IPS-20b (cell line): ENCODE measurements around the gene PFN1.

Experiments
- H3K27ac ChIP-seq: one replicate; pipeline ENCODE4 v1.5.1; 2013; ENCODE audit warnings: low read length
- H3K27me3 ChIP-seq: 2 replicates; pipeline ENCODE4 v1.6.1; 2013; ENCODE audit warnings: mild to moderate bottlenecking, low read length, inconsistent platforms; ENCODE audit not compliant: insufficient read depth
- H3K36me3 ChIP-seq: 2 replicates; pipeline ENCODE4 v1.6.1; 2013; ENCODE audit warnings: low read depth, mild to moderate bottlenecking, inconsistent platforms, low read length, moderate library complexity; ENCODE audit not compliant: insufficient read depth
- H3K4me1 ChIP-seq: 2 replicates; pipeline ENCODE4 v1.6.1; 2013; ENCODE audit warnings: mild to moderate bottlenecking, control low read depth, inconsistent platforms, low read length, moderate library complexity; ENCODE audit not compliant: insufficient read depth
- H3K4me3 ChIP-seq: 2 replicates; pipeline ENCODE4 v1.5.1; 2013; ENCODE audit warnings: mild to moderate bottlenecking, low read length, inconsistent platforms
- H3K9ac ChIP-seq: 2 replicates; pipeline ENCODE4 v1.6.1; 2013; ENCODE audit warnings: low read depth, mild to moderate bottlenecking, inconsistent platforms, low read length, moderate library complexity
- H3K9me3 ChIP-seq: 2 replicates; pipeline ENCODE4 v1.6.1; 2013; ENCODE audit warnings: mild to moderate bottlenecking, low read depth, low read length, inconsistent platforms; ENCODE audit not compliant: insufficient read depth

Gene PFN1

GRCh38 chr17:4965311-4965986, 17.1 kb upstream of the PFN1 start:
- Histone ChIP-seq H3K9ac (no peak overlapping the region), H3K27ac (no peak overlapping the region), H3K4me1 (peaks cover 11% of the 10 kb centered on the region), H3K9me3 (no peaks in the 10 kb centered on the region), H3K36me3 (peaks cover 14% of the 10 kb centered on the region), H3K27me3 (peaks cover 3% of the 10 kb centered on the region; the same call in 1 of the 2 replicates), H3K4me3 (no peak overlapping the region)

DNA sequence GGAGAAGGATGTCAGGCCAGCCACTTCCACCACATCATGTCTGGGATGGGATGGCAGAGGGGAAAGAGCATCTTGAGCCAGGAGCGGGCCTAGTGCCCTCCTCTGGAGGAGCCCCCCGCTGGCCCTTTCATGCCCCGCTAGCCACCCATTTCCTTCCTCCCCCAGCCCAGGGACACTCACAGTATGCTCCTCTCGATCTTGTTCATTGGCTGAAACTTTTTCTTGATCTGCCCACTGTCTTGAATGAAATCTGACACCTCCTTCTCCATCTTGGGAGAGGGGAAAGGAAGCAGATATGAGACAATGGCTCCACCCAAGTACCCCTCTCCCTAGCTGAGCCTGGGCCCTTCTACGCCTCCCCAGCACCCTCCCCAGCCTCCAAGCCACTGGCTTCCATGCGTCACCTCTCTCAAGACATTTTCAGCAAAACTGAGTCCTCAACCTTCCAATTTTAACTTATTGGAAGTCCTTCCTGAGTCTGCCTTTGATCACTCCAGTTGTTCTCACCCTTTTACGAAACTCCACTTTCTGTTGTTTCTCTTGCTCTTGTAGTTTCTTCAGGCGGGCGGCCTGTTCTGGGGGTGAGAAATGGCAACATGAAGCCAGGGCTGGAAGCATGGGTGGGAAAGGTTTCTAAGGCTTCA, 12.1 kb upstream of the PFN1 start:
- H3K27ac ChIP-seq: no peak overlapping the region

DNA sequence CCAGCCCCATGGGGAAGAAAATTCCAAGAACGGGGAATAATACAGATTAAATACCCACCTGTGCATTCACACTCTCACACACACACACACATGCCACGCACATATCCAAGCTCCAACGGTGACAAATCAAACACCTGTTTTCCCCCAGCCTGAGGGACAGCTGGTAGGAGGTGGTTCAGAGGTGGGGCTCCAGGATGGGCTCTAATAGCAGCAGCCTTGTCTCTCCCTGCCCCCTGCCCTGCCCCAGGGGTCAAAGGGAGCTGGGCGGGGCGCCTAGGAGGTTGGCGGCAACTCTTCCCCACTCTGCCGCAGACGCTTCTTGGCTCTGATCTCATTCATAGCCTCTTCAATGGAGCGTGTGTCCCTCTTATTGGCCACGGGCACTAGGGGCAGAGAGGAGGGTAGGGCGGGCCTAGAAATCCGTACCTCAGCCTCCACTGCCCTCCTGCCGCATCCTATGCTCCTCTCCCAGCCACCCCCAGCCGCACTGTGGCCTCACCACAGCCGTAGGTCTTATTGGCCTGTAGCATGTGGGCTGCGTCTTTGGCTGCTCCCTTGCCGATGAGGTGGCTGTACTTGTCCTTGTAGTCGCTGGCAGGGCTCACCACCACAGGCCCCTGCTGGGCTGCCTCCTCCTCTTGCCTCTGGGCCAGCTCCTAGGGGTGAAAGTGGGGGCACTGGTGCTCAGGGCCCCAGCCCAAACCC, 11.1 kb upstream of the PFN1 start:
- Histone ChIP-seq H3K4me3 (no peak overlapping the region), H3K9me3 (no peaks in the 10 kb centered on the region), H3K36me3 (peaks cover 14% of the 10 kb centered on the region; the same call in 1 of the 2 replicates), H3K27me3 (no peaks in the 10 kb centered on the region), H3K27ac (no peak overlapping the region), H3K4me1 (peaks cover 9% of the 10 kb centered on the region; the same call in 1 of the 2 replicates), H3K9ac (no peak overlapping the region)

More for the DNA sequence above, 12.1 kb upstream of the PFN1 start:
- Histone ChIP-seq H3K27me3 (no peaks in the 10 kb centered on the region), H3K36me3 (peaks cover 17% of the 10 kb centered on the region), H3K9ac (no peak overlapping the region), H3K4me1 (peaks cover 9% of the 10 kb centered on the region; the same call in 1 of the 2 replicates), H3K9me3 (no peaks in the 10 kb centered on the region), H3K4me3 (no peak overlapping the region)

DNA sequence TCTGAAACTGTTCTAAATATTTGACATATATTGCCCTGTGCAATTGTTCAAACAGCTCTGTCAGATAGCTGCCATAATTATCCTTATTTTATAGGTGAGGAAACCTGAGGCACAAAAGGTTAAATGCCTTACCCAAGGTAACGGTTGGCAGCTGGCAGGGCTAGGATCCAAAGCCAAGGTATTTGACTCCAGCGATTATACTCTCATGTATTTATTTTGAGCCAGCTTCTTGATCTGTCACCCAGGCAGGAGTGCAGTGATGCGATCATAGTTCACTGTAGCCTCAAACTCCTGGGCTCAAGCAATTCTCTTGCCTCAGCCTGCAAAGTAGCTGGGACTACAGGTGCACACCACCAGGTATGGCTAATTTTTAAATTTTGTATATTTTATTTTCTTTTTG, 9.8 kb upstream of the PFN1 start:
- Histone ChIP-seq H3K27ac (no peak overlapping the region), H3K9me3 (no peaks in the 10 kb centered on the region), H3K4me3 (no peak overlapping the region)

DNA sequence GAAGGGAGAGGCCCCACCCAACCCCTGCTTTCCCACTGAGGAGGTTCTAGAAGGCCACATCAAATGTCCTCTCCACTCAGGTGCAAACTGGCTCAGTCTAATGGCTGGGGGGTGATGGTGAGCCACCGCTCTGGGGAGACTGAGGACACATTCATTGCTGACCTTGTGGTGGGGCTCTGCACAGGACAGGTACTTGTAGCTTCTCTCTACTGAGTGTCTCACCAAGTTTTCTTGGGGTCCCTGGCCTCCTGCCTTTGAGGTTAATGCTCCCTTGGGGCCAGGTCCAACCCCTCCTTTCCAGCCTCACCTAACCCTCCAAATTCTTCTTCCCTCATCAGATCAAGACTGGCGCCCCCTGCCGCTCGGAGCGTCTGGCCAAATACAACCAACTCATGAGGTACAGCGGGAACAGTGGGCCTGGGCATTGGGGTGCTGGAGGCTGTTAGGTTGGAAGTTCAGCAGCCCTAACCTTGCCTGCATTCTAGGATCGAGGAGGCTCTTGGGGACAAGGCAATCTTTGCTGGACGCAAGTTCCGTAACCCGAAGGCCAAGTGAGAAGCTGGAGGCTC, 8.2 kb upstream of the PFN1 start:
- H3K4me1 ChIP-seq: peaks cover 12% of the 10 kb centered on the region; the same call in 1 of the 2 replicates
- H3K9ac ChIP-seq: no peak overlapping the region
- H3K4me3 ChIP-seq: no peak overlapping the region

More for the DNA sequence above, 9.8 kb upstream of the PFN1 start:
- peaks cover 9% of the 10 kb centered on the region; the same call in 1 of the 2 replicates for H3K4me1 ChIP-seq
- H3K36me3 ChIP-seq: peaks cover 14% of the 10 kb centered on the region; the same call in 1 of the 2 replicates
- H3K9ac ChIP-seq: no peak overlapping the region
- no peaks in the 10 kb centered on the region for H3K27me3 ChIP-seq

DNA sequence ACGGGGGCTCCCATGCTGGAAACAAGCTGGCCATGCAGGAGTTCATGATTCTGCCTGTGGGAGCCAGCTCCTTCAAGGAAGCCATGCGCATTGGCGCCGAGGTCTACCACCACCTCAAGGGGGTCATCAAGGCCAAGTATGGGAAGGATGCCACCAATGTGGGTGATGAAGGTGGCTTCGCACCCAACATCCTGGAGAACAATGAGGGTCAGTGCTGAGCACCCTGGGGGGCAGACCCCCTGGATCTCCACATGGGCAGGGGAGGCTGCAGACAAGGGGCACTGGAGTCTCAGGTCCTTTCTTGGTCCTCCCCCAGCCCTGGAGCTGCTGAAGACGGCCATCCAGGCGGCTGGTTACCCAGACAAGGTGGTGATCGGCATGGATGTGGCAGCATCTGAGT, 6.8 kb upstream of the PFN1 start:
- H3K36me3 ChIP-seq: peaks cover 12% of the 10 kb centered on the region; the same call in 1 of the 2 replicates
- no peak overlapping the region for H3K9ac ChIP-seq
- peaks cover 15% of the 10 kb centered on the region; the same call in 1 of the 2 replicates for H3K4me1 ChIP-seq
- H3K27ac ChIP-seq: no peak overlapping the region
- no peaks in the 10 kb centered on the region for H3K9me3 ChIP-seq
- H3K27me3 ChIP-seq: no peaks in the 10 kb centered on the region
- no peak overlapping the region for H3K4me3 ChIP-seq

More for the DNA sequence above, 8.2 kb upstream of the PFN1 start:
- Histone ChIP-seq H3K9me3 (no peaks in the 10 kb centered on the region), H3K27ac (no peak overlapping the region), H3K27me3 (no peaks in the 10 kb centered on the region), H3K36me3 (peaks cover 14% of the 10 kb centered on the region; the same call in 1 of the 2 replicates)

GRCh38 chr17:4953451-4953961, 5.2 kb upstream of the PFN1 start:
- Histone ChIP-seq H3K27ac (no peak overlapping the region), H3K4me1 (peaks cover 13% of the 10 kb centered on the region; the same call in 1 of the 2 replicates), H3K4me3 (no peak overlapping the region), H3K36me3 (no peaks in the 10 kb centered on the region), H3K9ac (no peak overlapping the region), H3K9me3 (no peaks in the 10 kb centered on the region), H3K27me3 (no peaks in the 10 kb centered on the region)

DNA sequence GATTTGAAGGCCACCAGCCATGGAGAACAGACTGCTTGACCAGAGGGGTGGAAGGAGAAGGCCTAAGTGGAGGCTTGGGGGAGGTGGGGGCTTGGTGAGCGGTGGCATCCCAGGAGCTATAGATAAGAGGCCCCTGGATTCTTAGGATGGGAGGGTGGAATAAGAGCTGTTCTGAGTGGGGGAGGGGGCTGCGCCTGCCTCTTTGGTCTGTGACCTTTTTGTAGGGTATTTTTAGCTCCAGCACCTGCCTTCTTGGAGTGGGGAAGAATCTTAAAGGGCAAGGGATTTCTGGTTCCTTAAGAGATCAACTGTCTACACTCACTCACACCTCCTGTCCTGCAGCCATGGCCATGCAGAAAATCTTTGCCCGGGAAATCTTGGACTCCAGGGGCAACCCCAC, 3.2 kb upstream of the PFN1 start:
- peaks cover 7% of the 10 kb centered on the region for H3K36me3 ChIP-seq
- no peak overlapping the region for H3K27ac ChIP-seq
- peak overlapping the region; percentile 89 for H3K4me3 ChIP-seq
- H3K4me1 ChIP-seq: peaks cover 13% of the 10 kb centered on the region; the same call in 1 of the 2 replicates
- peak overlapping the region; percentile 99; the same call in 1 of the 2 replicates for H3K9ac ChIP-seq
- no peaks in the 10 kb centered on the region for H3K27me3 ChIP-seq
- H3K9me3 ChIP-seq: no peaks in the 10 kb centered on the region

- Histone ChIP-seq H3K36me3 (peaks cover 14% of the 10 kb centered on the region), H3K4me1 (peaks cover 18% of the 10 kb centered on the region; the same call in 1 of the 2 replicates), H3K9ac (peak within 1 kb of the TSS; percentile 99), H3K27ac (peak within 1 kb of the TSS; percentile 89), H3K27me3 (no peaks in the 10 kb centered on the region), H3K4me3 (peak within 1 kb of the TSS; percentile 89), H3K9me3 (no peaks in the 10 kb centered on the region)
Measured at GRCh38 chr17:4950746-4951204, 2.4 kb upstream of the PFN1 start, which contains the start of gene ENO3. ENO3 (plus strand) TSS chr17:4951119; CDS start chr17:4951830, 711 bp downstream.

DNA sequence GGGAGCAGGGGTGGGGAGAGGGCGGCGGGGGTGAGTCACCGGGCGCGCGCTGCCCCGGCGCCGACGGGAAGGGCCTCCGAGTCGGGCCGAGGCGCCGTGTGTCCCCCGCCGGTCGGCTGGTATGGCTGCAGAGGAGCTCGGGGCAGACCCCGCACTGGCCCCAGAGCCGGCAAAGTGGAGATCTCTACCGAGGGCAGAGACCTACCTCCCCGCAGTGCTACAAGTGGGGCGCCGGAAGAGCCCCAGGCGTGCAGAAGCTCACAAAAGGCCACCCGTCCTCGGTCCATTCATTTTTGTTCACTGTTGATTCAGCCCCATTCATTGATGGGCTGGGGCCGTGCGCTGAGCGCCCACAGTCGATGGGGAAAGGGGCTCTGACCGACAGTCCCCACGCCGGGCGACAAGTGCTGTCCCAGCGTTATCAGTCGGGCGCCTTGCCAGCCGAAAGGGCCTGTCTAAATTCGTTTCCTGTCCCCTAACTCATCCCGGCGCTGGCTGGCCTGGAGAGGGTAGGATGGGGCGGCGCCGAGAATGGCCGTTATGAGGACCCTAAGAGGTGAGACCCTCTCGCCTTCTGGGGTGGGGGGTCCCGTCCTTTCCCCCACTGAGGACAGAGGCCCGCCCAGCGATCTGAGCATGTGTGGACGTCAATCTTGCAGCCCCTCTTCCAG, 1.9 kb upstream of the PFN1 start:
- H3K27ac ChIP-seq: peak overlapping the region; percentile 89
- no peaks in the 10 kb centered on the region for H3K9me3 ChIP-seq
- H3K4me3 ChIP-seq: peak overlapping the region; percentile 89
- H3K27me3 ChIP-seq: no peaks in the 10 kb centered on the region
- H3K9ac ChIP-seq: peak overlapping the region; percentile 99
- peaks cover 19% of the 10 kb centered on the region for H3K36me3 ChIP-seq
- H3K4me1 ChIP-seq: peaks cover 21% of the 10 kb centered on the region; the same call in 1 of the 2 replicates
